ENCODE data around the gene WWP2.
"Not testable (repeated sequence)": the region's sequence is repeated elsewhere in the genome, so short reads cannot be mapped to it uniquely, and the experiment has no call there.

Gene WWP2

GRCh38 chr16:69831212-69832123 lies 69.3 kb downstream of the WWP2 start:
- no peak for DNase-seq (ENCODE audit: low spot score)

DNA sequence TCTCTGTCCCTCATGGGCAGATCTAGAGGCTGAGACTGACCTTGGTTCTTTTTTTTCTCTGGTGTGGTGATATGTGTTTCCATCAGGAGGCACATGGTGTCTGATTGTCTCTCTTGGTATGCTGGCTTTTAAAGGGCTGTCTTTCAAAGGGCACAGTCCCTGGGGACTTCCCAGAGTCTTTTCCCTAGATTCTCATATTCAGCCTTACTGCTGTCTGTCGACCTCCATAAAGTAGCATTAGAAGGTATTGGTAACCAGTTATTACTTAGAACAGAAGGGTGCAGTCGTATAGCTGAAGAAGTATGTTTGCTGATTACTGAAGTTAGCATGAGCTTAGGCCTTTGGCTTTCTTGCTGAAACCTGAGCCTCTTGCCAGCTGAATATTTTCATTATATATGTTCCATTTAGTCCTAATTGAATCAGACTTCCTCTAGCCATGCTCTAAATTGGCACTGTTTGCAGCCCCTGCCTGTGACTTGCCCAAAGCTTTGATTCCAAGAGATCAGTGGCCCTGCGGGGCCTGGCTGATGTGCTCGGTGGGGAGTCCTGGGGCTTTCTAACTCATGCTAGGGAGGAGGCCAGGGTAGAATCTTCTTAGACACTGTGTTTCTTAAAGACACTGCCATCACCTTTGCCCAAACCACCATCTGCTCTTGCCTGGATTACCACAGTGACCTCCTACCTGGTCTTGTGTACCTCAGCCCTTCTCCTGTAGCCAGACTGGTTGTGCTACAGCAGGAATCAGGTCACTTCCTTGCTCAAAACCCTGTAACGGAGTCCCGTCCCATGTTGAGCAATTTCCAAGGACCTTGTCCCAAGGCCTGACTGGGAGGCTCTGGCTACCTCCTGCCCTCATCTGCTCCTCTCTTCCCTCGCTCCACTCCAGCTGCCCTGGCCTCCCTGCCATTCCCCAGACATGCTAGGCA lies 71.5 kb downstream of the WWP2 start:
- DNase-seq (ENCODE audit: low spot score): no peak

- no peak for DNase-seq (ENCODE audit: low spot score)
Measured at GRCh38 chr16:69834807-69835466, 72.8 kb downstream of the WWP2 start.

GRCh38 chr16:69836257-69836656 lies 74.1 kb downstream of the WWP2 start:
- no peak for DNase-seq (ENCODE audit: low spot score)

DNA sequence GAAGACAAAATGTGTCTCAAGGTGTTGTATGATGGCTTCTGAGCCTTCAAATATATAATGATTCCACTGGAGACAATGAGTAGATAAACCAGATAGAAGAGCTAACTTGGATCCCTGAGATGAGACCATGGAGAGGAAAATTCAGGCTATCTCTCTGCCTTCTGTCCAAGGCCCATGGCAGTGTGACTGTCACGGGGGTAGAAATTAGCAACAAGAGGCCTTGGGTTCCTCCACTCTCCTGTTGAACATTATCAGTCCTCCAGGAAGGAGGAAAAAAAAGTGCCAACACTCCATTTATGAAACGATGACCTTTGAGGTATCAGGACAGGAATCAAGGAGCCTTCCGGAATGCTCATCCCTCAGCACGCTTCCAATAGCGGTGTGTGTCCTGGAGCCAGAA lies 75.2 kb downstream of the WWP2 start:
- DNase-seq (ENCODE audit: low spot score): no peak

GRCh38 chr16:69838489-69838888 lies 76.4 kb downstream of the WWP2 start:
- no peak for DNase-seq (ENCODE audit: low spot score)

DNA sequence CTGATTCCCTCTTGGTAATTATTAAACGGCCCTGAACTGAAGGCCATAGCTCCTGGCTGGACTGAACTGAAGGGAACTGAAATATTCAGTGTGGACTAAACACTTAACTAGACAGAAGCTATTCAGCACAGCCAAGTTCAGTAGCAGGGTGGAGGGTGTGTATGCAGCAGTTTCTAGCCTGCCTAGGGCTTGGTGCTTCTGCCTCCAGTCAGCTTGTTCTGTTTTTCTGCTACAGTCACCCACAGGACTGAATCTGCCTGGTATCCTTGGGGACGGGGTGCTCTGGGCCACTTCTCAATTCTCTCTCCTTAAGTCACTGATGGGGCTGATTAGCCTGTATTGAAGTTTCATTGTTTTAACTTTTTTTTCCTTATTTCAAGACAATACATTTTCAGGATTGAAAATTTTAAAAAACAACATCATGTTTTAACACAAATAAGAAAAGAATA lies 77.1 kb downstream of the WWP2 start:
- peak; percentile 72 for DNase-seq (ENCODE audit: low spot score)

- peak; percentile 86 for DNase-seq (ENCODE audit: low spot score)
Measured at GRCh38 chr16:69839798-69840409, 77.8 kb downstream of the WWP2 start.

GRCh38 chr16:69840975-69841374 lies 78.8 kb downstream of the WWP2 start:
- no peak for DNase-seq (ENCODE audit: low spot score)

GRCh38 chr16:69844441-69844840 lies 82.3 kb downstream of the WWP2 start:
- DNase-seq (ENCODE audit: low spot score): no peak

DNA sequence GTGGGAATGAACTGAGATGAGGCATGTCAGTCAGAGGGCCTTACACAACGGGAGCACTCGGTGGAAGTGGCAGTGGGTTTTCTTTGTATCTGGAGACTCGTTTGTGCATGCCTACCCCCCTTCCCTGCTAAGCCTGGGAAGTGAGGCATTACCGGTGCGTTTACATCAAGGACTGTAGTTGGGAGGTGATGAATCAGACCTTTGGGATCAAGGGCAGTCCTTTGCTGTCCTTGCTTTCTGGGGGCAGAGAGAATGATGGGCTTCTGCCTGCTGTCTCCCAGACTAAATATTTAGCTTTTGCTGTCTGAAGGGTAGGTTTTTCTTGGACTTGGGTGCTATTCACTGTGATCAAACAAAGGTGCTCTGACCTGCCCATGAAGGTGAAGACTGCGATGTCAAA lies 83.0 kb downstream of the WWP2 start:
- DNase-seq (ENCODE audit: low spot score): no peak

DNA sequence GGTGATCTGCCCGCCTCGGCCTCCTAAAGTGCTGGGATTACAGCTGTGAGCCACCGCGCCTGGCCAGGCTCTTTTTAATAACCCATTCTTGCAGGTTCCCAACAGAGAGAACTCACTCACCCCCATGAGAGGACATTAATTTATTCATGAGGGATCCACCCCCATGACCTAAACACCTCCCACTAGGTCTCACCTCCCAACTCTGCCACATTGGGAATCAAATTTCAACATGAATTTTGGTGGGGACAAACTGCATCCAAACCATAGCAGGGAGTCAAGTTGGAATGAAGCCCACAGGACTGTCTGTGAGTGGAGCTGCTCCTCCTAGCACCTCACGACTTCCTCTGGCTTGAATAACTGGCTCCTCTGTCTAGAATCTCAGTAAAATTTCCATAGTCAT lies 85.5 kb downstream of the WWP2 start:
- no peak for DNase-seq (ENCODE audit: low spot score)

GRCh38 chr16:69848637-69849545 lies 86.8 kb downstream of the WWP2 start:
- DNase-seq (ENCODE audit: low spot score): peak; percentile 53

GRCh38 chr16:69851491-69852240 lies 89.5 kb downstream of the WWP2 start:
- DNase-seq (ENCODE audit: low spot score): no peak

- DNase-seq (ENCODE audit: low spot score): peak; percentile 68
Measured at GRCh38 chr16:69852815-69853214, 90.7 kb downstream of the WWP2 start.

DNA sequence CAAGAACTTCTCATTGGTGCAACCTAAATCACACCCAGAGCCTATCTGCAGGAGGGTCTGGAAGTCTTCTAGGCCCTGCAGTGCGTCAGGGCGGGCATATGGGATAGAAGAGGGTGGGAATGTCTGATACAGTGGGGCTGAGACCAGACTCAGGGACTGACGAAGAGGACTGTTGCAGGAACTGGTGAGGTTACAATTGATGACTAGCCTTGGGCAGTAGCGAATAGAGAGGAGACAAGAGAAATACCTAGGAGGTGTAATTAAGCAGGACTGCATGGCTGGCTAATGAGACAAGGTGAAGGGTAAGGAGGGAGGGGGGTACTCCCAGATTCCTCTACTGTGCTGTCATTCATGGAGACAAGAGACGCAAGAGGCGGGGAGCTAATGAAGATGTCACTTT lies 91.3 kb downstream of the WWP2 start:
- DNase-seq (ENCODE audit: low spot score): no peak

GRCh38 chr16:69854776-69855175 lies 92.6 kb downstream of the WWP2 start:
- not testable (repeated sequence) for DNase-seq (ENCODE audit: low spot score)

- DNase-seq (ENCODE audit: low spot score): no peak
Measured at GRCh38 chr16:69855592-69855991, 93.5 kb downstream of the WWP2 start.

DNA sequence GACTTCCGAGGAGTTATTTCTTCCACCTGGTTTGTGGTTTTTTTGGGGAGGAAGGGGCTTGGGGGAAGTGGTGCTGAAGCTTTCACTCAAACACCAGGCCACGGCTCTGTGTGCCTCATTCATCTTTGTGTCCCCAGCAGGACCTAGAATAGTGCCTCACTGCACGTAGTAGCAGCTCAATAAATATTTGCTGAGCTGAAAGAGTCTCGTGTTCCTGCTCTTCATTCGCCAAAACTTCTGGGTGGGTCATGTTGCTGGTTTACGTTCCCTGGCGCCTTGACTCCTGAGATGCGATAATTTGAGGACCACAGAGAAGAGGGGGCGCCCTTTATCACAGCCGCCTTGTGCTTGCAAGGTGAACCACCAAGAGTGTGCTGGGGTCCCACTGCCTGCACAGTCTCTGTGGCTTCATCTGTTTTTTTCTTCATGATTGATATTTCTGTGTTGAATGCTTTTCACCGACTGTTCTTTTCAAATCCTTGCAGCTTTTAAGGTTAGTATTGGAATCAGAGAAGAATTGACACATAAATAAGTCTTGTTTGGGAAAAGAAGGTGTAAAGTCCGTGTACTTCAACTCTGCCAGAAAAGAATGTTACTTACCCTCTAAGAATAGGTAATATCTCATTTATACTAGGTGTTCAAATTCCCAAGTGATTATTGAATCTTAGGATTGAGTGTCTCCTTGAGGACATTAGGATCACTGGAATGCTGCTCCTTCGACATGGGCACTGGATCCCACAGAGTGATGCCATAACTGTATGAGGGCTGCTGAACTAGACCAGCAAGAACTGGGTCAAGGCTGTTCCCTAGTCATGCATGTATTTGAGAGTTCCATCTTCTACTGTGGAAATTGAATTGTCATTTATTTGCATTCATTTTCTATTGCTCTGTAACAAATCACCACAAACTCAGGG lies 96.3 kb downstream of the WWP2 start:
- DNase-seq (ENCODE audit: low spot score): no peak

Measured in putamen (tissue), 1 donor.